Activated naive CD4-positive, alpha-beta T cell treated with anti-CD3 and anti-CD28 coated beads, Interleukin-2, amount 10 ng/mL, durations not matched to agents 7 days and 5 days (primary cell): ENCODE results near the gene AURKAIP1.
A peak's percentile ranks its signal among the peaks of the same experiment; 100 is the strongest.
"Not testable (repeated sequence)": the region's sequence is repeated elsewhere in the genome, so short reads cannot be mapped to it uniquely, and the experiment has no call there.

ENCODE experiments used
- CTCF ChIA-PET: fragments of 350-600 bp; sonication (Branson Sonifier 250); formaldehyde crosslinking; loops from one replicate; lab custom pipeline; 2021; ENCODE audit warnings: antibody characterized with exemption; lab: Charles Lee
- DNase-seq: peaks from one replicate; pipeline ENCODE4 v3.0.0-alpha.2; 2020
- H3K27ac Mint-ChIP-seq: one replicate; pipeline ENCODE4 v1.8.0; 2021; ENCODE audit warnings: mild to moderate bottlenecking, moderate library complexity, mixed read lengths
- H3K27me3 Mint-ChIP-seq: one replicate; pipeline ENCODE4 v1.8.0; 2021; ENCODE audit warnings: mild to moderate bottlenecking, mixed read lengths
- H3K36me3 Mint-ChIP-seq: one replicate; pipeline ENCODE4 v1.8.0; 2021; ENCODE audit warnings: mixed read lengths
- H3K4me1 Mint-ChIP-seq: one replicate; pipeline ENCODE4 v1.8.0; 2021; ENCODE audit warnings: mixed read lengths
- H3K4me3 Mint-ChIP-seq: one replicate; pipeline ENCODE4 v1.8.0; 2021; ENCODE audit warnings: mild to moderate bottlenecking, moderate library complexity, mixed read lengths
- H3K9me3 Mint-ChIP-seq: one replicate; pipeline ENCODE4 v1.8.0; 2021; ENCODE audit warnings: mixed read lengths

The AURKAIP1 gene

GRCh38 chr1:1374929-1375662, at the start of gene AURKAIP1:
TSS of gene AURKAIP1 (minus strand) at chr1:1375207. CDS start at chr1:1374756, 451 bp downstream.
- DNase-seq = peak; percentile 98
- H3K4me1 Mint-ChIP-seq = peaks cover 48% of the 10 kb centered on the region
- peaks cover 11% of the 10 kb centered on the region for H3K36me3 Mint-ChIP-seq
- H3K4me3 Mint-ChIP-seq = peak within 1 kb of the TSS; percentile 89
- H3K9me3 Mint-ChIP-seq = no peaks in the 10 kb centered on the region
- peak within 1 kb of the TSS; percentile 98 for H3K27ac Mint-ChIP-seq
- H3K27me3 Mint-ChIP-seq = no peaks in the 10 kb centered on the region
- CTCF ChIA-PET = interaction anchor here (0.8 to 1.5 kb wide), 5 partner anchors 13 to 253 kb away, joined by 3 to 7 read pairs (median 3); no protein-coding TSS in a partner anchor

- DNase-seq = no peak
- Mint-ChIP-seq H3K4me3 (no peak overlapping the region), H3K27ac (no peak overlapping the region), H3K4me1 (peaks cover 8% of the 10 kb centered on the region), H3K9me3 (no peaks in the 10 kb centered on the region), H3K36me3 (no peaks in the 10 kb centered on the region), H3K27me3 (peaks cover 78% of the 10 kb centered on the region)
- CTCF ChIA-PET = no interaction called here
These were observed 49.7 kb upstream of the AURKAIP1 start for GRCh38 chr1:1424707-1425106.

- peaks cover 10% of the 10 kb centered on the region for H3K4me1 Mint-ChIP-seq
- no peak for DNase-seq
- CTCF ChIA-PET = no interaction called here
- H3K27ac Mint-ChIP-seq = no peak overlapping the region
- H3K27me3 Mint-ChIP-seq = peaks cover 77% of the 10 kb centered on the region
- H3K36me3 Mint-ChIP-seq = no peaks in the 10 kb centered on the region
- H3K4me3 Mint-ChIP-seq = no peak overlapping the region
- H3K9me3 Mint-ChIP-seq = no peaks in the 10 kb centered on the region
These were observed 48.2 kb upstream of the AURKAIP1 start for GRCh38 chr1:1423245-1423597.

GRCh38 chr1:1422465-1423244, 47.6 kb upstream of the AURKAIP1 start:
- Mint-ChIP-seq H3K4me1 (peaks cover 14% of the 10 kb centered on the region), H3K4me3 (no peak overlapping the region), H3K36me3 (no peaks in the 10 kb centered on the region), H3K9me3 (no peaks in the 10 kb centered on the region), H3K27me3 (peaks cover 75% of the 10 kb centered on the region), H3K27ac (no peak overlapping the region)
- no peak for DNase-seq
- CTCF ChIA-PET = interaction anchor here (0.6 kb wide), 1 partner anchor 9 kb away, joined by 3 read pairs; no protein-coding TSS in a partner anchor

- DNase-seq = no peak
- Mint-ChIP-seq H3K4me3 (no peak overlapping the region), H3K36me3 (no peaks in the 10 kb centered on the region), H3K4me1 (peaks cover 15% of the 10 kb centered on the region), H3K27me3 (peaks cover 72% of the 10 kb centered on the region), H3K9me3 (no peaks in the 10 kb centered on the region), H3K27ac (no peak overlapping the region)
- CTCF ChIA-PET = interaction anchor here (0.6 kb wide), 1 partner anchor 8 kb away, joined by 3 read pairs; no protein-coding TSS in a partner anchor
These were observed 47.0 kb upstream of the AURKAIP1 start for GRCh38 chr1:1421907-1422464.

GRCh38 chr1:1421147-1421906, 46.3 kb upstream of the AURKAIP1 start, which contains the start of gene ANKRD65:
TSS of gene ANKRD65 (minus strand) at chr1:1421276. CDS start at chr1:1421005, 271 bp downstream.
- H3K27me3 Mint-ChIP-seq = peaks cover 65% of the 10 kb centered on the region
- CTCF ChIA-PET = interaction anchor here (1.1 kb wide), 1 partner anchor 21 kb away, joined by 3 read pairs; no protein-coding TSS in a partner anchor
- H3K36me3 Mint-ChIP-seq = no peaks in the 10 kb centered on the region
- no peaks in the 10 kb centered on the region for H3K9me3 Mint-ChIP-seq
- no peak within 1 kb of the TSS for H3K4me3 Mint-ChIP-seq
- peaks cover 15% of the 10 kb centered on the region for H3K4me1 Mint-ChIP-seq
- H3K27ac Mint-ChIP-seq = no peak within 1 kb of the TSS
- no peak for DNase-seq

- no peak for DNase-seq
- CTCF ChIA-PET = interaction anchor here (1.1 kb wide), 1 partner anchor 21 kb away, joined by 3 read pairs; no protein-coding TSS in a partner anchor
- Mint-ChIP-seq H3K9me3 (no peaks in the 10 kb centered on the region), H3K4me3 (no peak overlapping the region), H3K4me1 (peaks cover 15% of the 10 kb centered on the region), H3K36me3 (no peaks in the 10 kb centered on the region), H3K27ac (no peak overlapping the region), H3K27me3 (peaks cover 61% of the 10 kb centered on the region)
These were observed 45.7 kb upstream of the AURKAIP1 start for GRCh38 chr1:1420654-1421141.

GRCh38 chr1:1419813-1420653, 45.0 kb upstream of the AURKAIP1 start:
- CTCF ChIA-PET = no interaction called here
- H3K27me3 Mint-ChIP-seq = peaks cover 58% of the 10 kb centered on the region
- H3K4me1 Mint-ChIP-seq = peaks cover 15% of the 10 kb centered on the region
- no peak overlapping the region for H3K4me3 Mint-ChIP-seq
- H3K9me3 Mint-ChIP-seq = no peaks in the 10 kb centered on the region
- DNase-seq = no peak
- H3K36me3 Mint-ChIP-seq = no peaks in the 10 kb centered on the region
- no peak overlapping the region for H3K27ac Mint-ChIP-seq

- H3K4me3 Mint-ChIP-seq = no peak overlapping the region
- H3K9me3 Mint-ChIP-seq = no peaks in the 10 kb centered on the region
- no peaks in the 10 kb centered on the region for H3K36me3 Mint-ChIP-seq
- peaks cover 52% of the 10 kb centered on the region for H3K27me3 Mint-ChIP-seq
- CTCF ChIA-PET = interaction anchor here (1.4 kb wide), 1 partner anchor 12 kb away, joined by 3 read pairs; no protein-coding TSS in a partner anchor
- no peak overlapping the region for H3K27ac Mint-ChIP-seq
- no peak for DNase-seq
- H3K4me1 Mint-ChIP-seq = peaks cover 15% of the 10 kb centered on the region
These were observed 44.4 kb upstream of the AURKAIP1 start for GRCh38 chr1:1419363-1419812.

GRCh38 chr1:1418464-1419362, 43.7 kb upstream of the AURKAIP1 start:
- peaks cover 48% of the 10 kb centered on the region for H3K27me3 Mint-ChIP-seq
- no peak overlapping the region for H3K4me3 Mint-ChIP-seq
- CTCF ChIA-PET = interaction anchor here (1.4 kb wide), 1 partner anchor 12 kb away, joined by 3 read pairs; no protein-coding TSS in a partner anchor
- H3K4me1 Mint-ChIP-seq = peaks cover 15% of the 10 kb centered on the region
- no peak overlapping the region for H3K27ac Mint-ChIP-seq
- DNase-seq = no peak
- H3K9me3 Mint-ChIP-seq = no peaks in the 10 kb centered on the region
- H3K36me3 Mint-ChIP-seq = no peaks in the 10 kb centered on the region

- CTCF ChIA-PET = interaction anchor here (1.4 kb wide), 1 partner anchor 13 kb away, joined by 3 read pairs; no protein-coding TSS in a partner anchor
- H3K27ac Mint-ChIP-seq, H3K4me3 Mint-ChIP-seq, H3K9me3 Mint-ChIP-seq, H3K36me3 Mint-ChIP-seq, DNase-seq: not testable (repeated sequence)
- Mint-ChIP-seq H3K4me1 (peaks cover 14% of the 10 kb centered on the region), H3K27me3 (peaks cover 44% of the 10 kb centered on the region)
These were observed 42.9 kb upstream of the AURKAIP1 start for GRCh38 chr1:1417825-1418463.
